AG04450 (cell line): ENCODE results near the gene ITIH6. TPM values are rescaled to one million over a fixed set of nuclear protein-coding genes. Genes with fewer than 3 reads are reported as not detected.
"Not testable (repeated sequence)": the region's sequence is repeated elsewhere in the genome, so short reads cannot be mapped to it uniquely, and the experiment has no call there.

Source experiments
- CTCF ChIA-PET: fragments of 300-600, 350-600 bp; formaldehyde crosslinking; extraction: SDS; loops from one replicate; lab custom pipeline; 2022; ENCODE audit warnings: antibody characterized with exemption, inconsistent platforms; lab: Charles Lee
- POLR2A ChIA-PET: fragments of 350-600 bp; formaldehyde crosslinking; extraction: SDS; loops from one replicate; lab custom pipeline; 2021; ENCODE audit warnings: antibody characterized with exemption, inconsistent platforms; lab: Yijun Ruan, JAX
- DNase-seq: peaks from one replicate; pipeline ENCODE4 v3.0.0-alpha.2; 2011; ENCODE audit warnings: low read depth, low spot score
- H3K27ac ChIP-seq: one replicate; pipeline ENCODE4 v1.5.1; 2012; ENCODE audit warnings: low read depth, low read length, control low read depth
- H3K27me3 ChIP-seq: one replicate; pipeline ENCODE4 v1.6.0; 2012; ENCODE audit warnings: low read length; ENCODE audit not compliant: control insufficient read depth, insufficient read depth
- H3K4me3 ChIP-seq: 2 replicates; pipeline ENCODE4 v1.5.1; 2011; ENCODE audit warnings: mild to moderate bottlenecking, low read depth, low read length, control low read depth
- H3K9me3 ChIP-seq: 2 replicates; pipeline ENCODE4 v1.5.1; 2012; ENCODE audit warnings: low read length; ENCODE audit not compliant: control insufficient read depth, insufficient read depth
- CTCF ChIP-seq: IDR thresholded peaks from 2 replicates; pipeline ENCODE4 v1.5.1; 2011; ENCODE audit warnings: low read depth, low read length, control low read depth, inconsistent platforms
- polyA plus RNA-seq: library from polyadenylated mRNA; depleted of rRNA; stranded (reverse); fragments of >200 nt; gene quantifications from 2 replicates; pipeline ENCODE4 v1.2.3, GENCODE V29; 2011

The ITIH6 gene
- polyA plus RNA-seq, 1 experiment, result not detected

- H3K27ac ChIP-seq, result peak within 1 kb of the TSS; percentile 81
- POLR2A ChIA-PET, result interaction anchor here (0.6 to 0.9 kb wide), 3 partner anchors 167 to 627 kb away, joined by 3 to 5 read pairs (median 3); no protein-coding TSS in a partner anchor
- H3K9me3 ChIP-seq, result no peaks in the 10 kb centered on the region
- no peaks in the 10 kb centered on the region for H3K27me3 ChIP-seq
- DNase-seq, result no peak
- peak within 1 kb of the TSS; percentile 71 for H3K4me3 ChIP-seq
- TF ChIP-seq CTCF, result no peak
- CTCF ChIA-PET, result interaction anchor here (1.2 kb wide), 1 partner anchor 167 kb away, joined by 4 read pairs; no protein-coding TSS in a partner anchor
Observed at GRCh38 chrX:54807524-54808108, 9.6 kb upstream of the ITIH6 start, which contains the start of gene MAGED2. TSS of gene MAGED2 (plus strand) at chrX:54807745. CDS start at chrX:54809332, 1,587 bp downstream.

GRCh38 chrX:54799046-54799445 is 991 bp upstream of the ITIH6 start:
- Histone ChIP-seq H3K27me3 (no peaks in the 10 kb centered on the region), H3K9me3 (no peaks in the 10 kb centered on the region), H3K27ac (no peak overlapping the region), H3K4me3 (no peak overlapping the region)
- CTCF ChIA-PET, result no interaction called here
- POLR2A ChIA-PET, result no interaction called here
- DNase-seq, result no peak
- TF ChIP-seq CTCF, result no peak

- TF ChIP-seq CTCF, result no peak
- Histone ChIP-seq H3K27me3 (no peaks in the 10 kb centered on the region), H3K9me3 (no peaks in the 10 kb centered on the region), H3K4me3 (no peak overlapping the region), H3K27ac (no peak overlapping the region)
- ChIA-PET POLR2A (no interaction called here), CTCF (no interaction called here)
- DNase-seq, result no peak
Observed at GRCh38 chrX:54794795-54795194, 3.3 kb downstream of the ITIH6 start.

GRCh38 chrX:54794028-54794427 is 4.0 kb downstream of the ITIH6 start:
- Histone ChIP-seq H3K27ac (no peak overlapping the region), H3K27me3 (no peaks in the 10 kb centered on the region), H3K4me3 (no peak overlapping the region), H3K9me3 (no peaks in the 10 kb centered on the region)
- no peak for DNase-seq
- no peak for TF ChIP-seq CTCF
- CTCF ChIA-PET, result no interaction called here
- POLR2A ChIA-PET, result no interaction called here

GRCh38 chrX:54789405-54789804 is 8.7 kb downstream of the ITIH6 start:
- CTCF ChIA-PET, H3K4me3 ChIP-seq, H3K9me3 ChIP-seq, H3K27me3 ChIP-seq, POLR2A ChIA-PET, H3K27ac ChIP-seq, DNase-seq: not testable (repeated sequence)
